Measurements from ENCODE around the gene AMBRA1. TPM values are rescaled to one million over a fixed set of nuclear protein-coding genes. Genes with fewer than 3 reads are reported as not detected.

AMBRA1 gene
- total and polyA plus RNA-seq, 8 donors, result 4.6 to 59.4 (median 23.3) TPM

- intact Hi-C loops (cut with DNase I; ENCODE audit: low total_unique reads), result no loop called here
- peaks cover 50 to 75% (median 61%) of the 10 kb centered on the region in 4 donors for H3K4me1 ChIP-seq
- peak in 1 of 2 donors; percentile 91 for DNase-seq
- TF ChIP-seq EP300 (IDR thresholded peaks at IDR 0.05) (no peak), CTCF (IDR thresholded peaks at IDR 0.05) (no peak), POLR2AphosphoS5 (IDR thresholded peaks at IDR 0.05) (peak; percentile 15 to 56 (median 33)), POLR2A (IDR thresholded peaks at IDR 0.05) (no peak)
- H3K9me3 ChIP-seq, result no peaks in the 10 kb centered on the region
- 11 to 36% (median 24%) methylated on average over 21 to 26 of the region's 26 CpGs for WGBS, 5 donors
- H3K27me3 ChIP-seq, result no peaks in the 10 kb centered on the region
- H3K27ac ChIP-seq, result peak overlapping the region; percentile 26 to 86 (median 81)
- H3K4me3 ChIP-seq, result peak overlapping the region; percentile 31 to 43 (median 40)
- H3K36me3 ChIP-seq, result peaks cover 0 to 6% (median 3%) of the 10 kb centered on the region in 4 donors
Measured at GRCh38 chr11:46361283-46362155, 232.3 kb downstream of the AMBRA1 start.

- intact Hi-C loops (cut with DNase I; ENCODE audit: low total_unique reads), result no loop called here
- 42 to 58% (median 51%) methylated on average over 6 to 7 of the region's 7 CpGs for WGBS, 5 donors
- H3K4me3 ChIP-seq, result peak overlapping the region; percentile 31 to 43 (median 40)
Measured at GRCh38 chr11:46360878-46361277, 232.9 kb downstream of the AMBRA1 start.

GRCh38 chr11:46359953-46360352, 233.9 kb downstream of the AMBRA1 start:
- H3K36me3 ChIP-seq, result peaks cover 0 to 6% (median 5%) of the 10 kb centered on the region in 4 donors
- no peak for TF ChIP-seq CTCF (IDR thresholded peaks at IDR 0.05)
- TF ChIP-seq POLR2A (IDR thresholded peaks at IDR 0.05), result no peak
- no peak for TF ChIP-seq EP300 (IDR thresholded peaks at IDR 0.05)
- TF ChIP-seq POLR2AphosphoS5 (IDR thresholded peaks at IDR 0.05), result no peak
- H3K27ac ChIP-seq, result peak overlapping the region in 1 of 5 donors; percentile 85
- H3K4me1 ChIP-seq, result peaks cover 53 to 89% (median 72%) of the 10 kb centered on the region in 4 donors
- intact Hi-C loops (cut with DNase I; ENCODE audit: low total_unique reads), result no loop called here
- no peaks in the 10 kb centered on the region for H3K27me3 ChIP-seq
- WGBS, 5 donors, result 61 to 74% (median 69%) methylated on average over 1 of the region's 1 CpG
- H3K4me3 ChIP-seq, result no peak overlapping the region
- DNase-seq, result no peak
- H3K9me3 ChIP-seq, result no peaks in the 10 kb centered on the region

More at GRCh38 chr11:46360878-46361277, 232.9 kb downstream of the AMBRA1 start:
- DNase-seq, result no peak
- TF ChIP-seq POLR2A (IDR thresholded peaks at IDR 0.05), result no peak
- no peak for TF ChIP-seq CTCF (IDR thresholded peaks at IDR 0.05)
- no peak for TF ChIP-seq POLR2AphosphoS5 (IDR thresholded peaks at IDR 0.05)
- TF ChIP-seq EP300 (IDR thresholded peaks at IDR 0.05), result no peak
- peaks cover 53 to 80% (median 67%) of the 10 kb centered on the region in 4 donors for H3K4me1 ChIP-seq
- peaks cover 0 to 6% (median 5%) of the 10 kb centered on the region in 4 donors for H3K36me3 ChIP-seq
- peak overlapping the region; percentile 25 to 86 (median 81) for H3K27ac ChIP-seq
- H3K9me3 ChIP-seq, result no peaks in the 10 kb centered on the region
- no peaks in the 10 kb centered on the region for H3K27me3 ChIP-seq

- Histone ChIP-seq H3K4me3 (peak overlapping the region in 1 of 4 donors; percentile 22), H3K36me3 (peaks cover 0 to 17% (median 5%) of the 10 kb centered on the region in 4 donors), H3K9me3 (no peaks in the 10 kb centered on the region), H3K27me3 (no peaks in the 10 kb centered on the region), H3K27ac (peak overlapping the region; percentile 26 to 79 (median 67)), H3K4me1 (peaks cover 40 to 89% (median 77%) of the 10 kb centered on the region in 4 donors)
- TF ChIP-seq POLR2AphosphoS5 (IDR thresholded peaks at IDR 0.05), result peak in 2 of 3 donors; percentile 44 to 63
- TF ChIP-seq CTCF (IDR thresholded peaks at IDR 0.05), result no peak
- peak; percentile 68 to 86 for DNase-seq
- intact Hi-C loops (cut with DNase I; ENCODE audit: low total_unique reads), result no loop called here
- WGBS, 5 donors, result 27 to 58% (median 45%) methylated on average over 11 of the region's 11 CpGs
Measured at GRCh38 chr11:46357483-46357936, 236.3 kb downstream of the AMBRA1 start.
